PFSK-1 (cell line): Measurements from ENCODE around the gene FGFR2.

ENCODE experiments used
- POLR2AphosphoS5 ChIP-seq: IDR thresholded peaks from 2 replicates; pipeline ENCODE4 v1.6.1; 2012; ENCODE audit warnings: low read depth, mild to moderate bottlenecking, control low read depth, low read length, moderate library complexity
- SIN3A ChIP-seq: IDR thresholded peaks from 2 replicates; pipeline ENCODE4 v1.6.1; 2012; ENCODE audit warnings: mild to moderate bottlenecking, low read length, moderate library complexity, borderline replicate concordance; ENCODE audit not compliant: insufficient read depth
- TAF1 ChIP-seq: IDR thresholded peaks from 2 replicates; pipeline ENCODE4 v1.6.1; 2012; ENCODE audit warnings: low read length, control low read depth, borderline replicate concordance; ENCODE audit not compliant: insufficient read depth
- TF ChIP-seq, protein P1 (sequence below), 2 experiments: IDR thresholded peaks; 2 replicates each; pipeline versions ENCODE4 v1.6.1 to v1.8.0; 2011 to 2012; ENCODE audit warnings: low read depth in 2 of 2, low read length in 2 of 2, control low read depth in 1 of 2, inconsistent platforms in 1 of 2, mild to moderate bottlenecking in 1 of 2, moderate library complexity in 1 of 2; ENCODE audit not compliant: insufficient read depth in 1 of 2

DNA sequence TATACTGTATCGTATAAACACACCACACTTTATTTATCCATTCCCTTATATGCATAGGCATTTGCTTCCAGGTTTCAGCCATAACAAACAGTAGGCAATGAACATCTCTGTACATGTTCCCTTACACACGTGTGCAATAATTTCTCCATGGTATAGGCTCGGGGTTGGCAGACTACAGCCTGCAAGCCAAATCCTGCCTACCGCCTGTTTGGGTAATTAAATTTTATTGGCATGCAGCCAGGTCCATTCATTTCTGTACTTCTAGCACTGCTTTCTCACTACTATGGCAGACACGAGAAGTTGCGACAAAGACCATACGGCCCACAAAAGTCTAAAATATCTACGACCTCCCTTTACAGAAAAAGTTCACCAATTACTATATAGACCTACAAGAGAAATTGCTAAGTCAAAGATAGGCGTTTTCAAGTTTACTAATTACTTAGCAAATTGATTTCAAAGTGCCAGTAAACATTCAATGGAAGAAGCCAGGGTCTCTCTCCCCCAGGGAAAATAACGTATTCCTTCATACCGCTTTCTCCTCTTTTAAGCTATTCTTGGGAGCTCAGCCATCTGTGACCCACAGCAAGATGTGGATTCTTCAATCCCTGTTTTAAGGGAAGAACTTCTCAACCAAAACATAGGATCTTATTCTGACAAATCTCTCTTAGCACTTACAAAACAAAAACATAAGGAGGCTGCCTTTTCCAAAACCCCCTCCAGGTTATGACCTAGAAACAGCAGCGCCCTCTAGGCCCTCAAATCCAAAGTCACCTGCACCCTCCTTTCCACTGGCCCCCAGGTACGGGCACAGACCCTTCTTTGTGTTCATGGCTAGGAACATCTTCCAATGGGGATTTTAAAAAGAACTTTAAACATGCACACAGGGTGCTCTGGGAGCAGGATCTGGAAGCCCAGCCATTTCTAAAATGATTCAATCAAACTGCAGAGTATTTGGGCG is 100.5 kb downstream of the FGFR2 start:
- TF ChIP-seq, protein P1, sequence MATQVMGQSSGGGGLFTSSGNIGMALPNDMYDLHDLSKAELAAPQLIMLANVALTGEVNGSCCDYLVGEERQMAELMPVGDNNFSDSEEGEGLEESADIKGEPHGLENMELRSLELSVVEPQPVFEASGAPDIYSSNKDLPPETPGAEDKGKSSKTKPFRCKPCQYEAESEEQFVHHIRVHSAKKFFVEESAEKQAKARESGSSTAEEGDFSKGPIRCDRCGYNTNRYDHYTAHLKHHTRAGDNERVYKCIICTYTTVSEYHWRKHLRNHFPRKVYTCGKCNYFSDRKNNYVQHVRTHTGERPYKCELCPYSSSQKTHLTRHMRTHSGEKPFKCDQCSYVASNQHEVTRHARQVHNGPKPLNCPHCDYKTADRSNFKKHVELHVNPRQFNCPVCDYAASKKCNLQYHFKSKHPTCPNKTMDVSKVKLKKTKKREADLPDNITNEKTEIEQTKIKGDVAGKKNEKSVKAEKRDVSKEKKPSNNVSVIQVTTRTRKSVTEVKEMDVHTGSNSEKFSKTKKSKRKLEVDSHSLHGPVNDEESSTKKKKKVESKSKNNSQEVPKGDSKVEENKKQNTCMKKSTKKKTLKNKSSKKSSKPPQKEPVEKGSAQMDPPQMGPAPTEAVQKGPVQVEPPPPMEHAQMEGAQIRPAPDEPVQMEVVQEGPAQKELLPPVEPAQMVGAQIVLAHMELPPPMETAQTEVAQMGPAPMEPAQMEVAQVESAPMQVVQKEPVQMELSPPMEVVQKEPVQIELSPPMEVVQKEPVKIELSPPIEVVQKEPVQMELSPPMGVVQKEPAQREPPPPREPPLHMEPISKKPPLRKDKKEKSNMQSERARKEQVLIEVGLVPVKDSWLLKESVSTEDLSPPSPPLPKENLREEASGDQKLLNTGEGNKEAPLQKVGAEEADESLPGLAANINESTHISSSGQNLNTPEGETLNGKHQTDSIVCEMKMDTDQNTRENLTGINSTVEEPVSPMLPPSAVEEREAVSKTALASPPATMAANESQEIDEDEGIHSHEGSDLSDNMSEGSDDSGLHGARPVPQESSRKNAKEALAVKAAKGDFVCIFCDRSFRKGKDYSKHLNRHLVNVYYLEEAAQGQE (IDR thresholded peaks at IDR 0.05; ENCODE audit: insufficient read depth in 1 of 2, low read depth in 2 of 2, low read length in 2 of 2): no peak
- TF ChIP-seq POLR2AphosphoS5 (no peak), SIN3A (no peak), TAF1 (no peak)
